HG03066 (cell line): Measurements from ENCODE around the gene CD96.
"Not testable (repeated sequence)": the region's sequence is repeated elsewhere in the genome, so short reads cannot be mapped to it uniquely, and the experiment has no call there.

Experiments used
- ATAC-seq: cut with Tn5 transposase; IDR thresholded peaks from one replicate; pipeline ENCODE4 v1.9.1; 2021; ENCODE audit warnings: low read depth; ENCODE audit not compliant: unreplicated experiment

Gene CD96, protein sequence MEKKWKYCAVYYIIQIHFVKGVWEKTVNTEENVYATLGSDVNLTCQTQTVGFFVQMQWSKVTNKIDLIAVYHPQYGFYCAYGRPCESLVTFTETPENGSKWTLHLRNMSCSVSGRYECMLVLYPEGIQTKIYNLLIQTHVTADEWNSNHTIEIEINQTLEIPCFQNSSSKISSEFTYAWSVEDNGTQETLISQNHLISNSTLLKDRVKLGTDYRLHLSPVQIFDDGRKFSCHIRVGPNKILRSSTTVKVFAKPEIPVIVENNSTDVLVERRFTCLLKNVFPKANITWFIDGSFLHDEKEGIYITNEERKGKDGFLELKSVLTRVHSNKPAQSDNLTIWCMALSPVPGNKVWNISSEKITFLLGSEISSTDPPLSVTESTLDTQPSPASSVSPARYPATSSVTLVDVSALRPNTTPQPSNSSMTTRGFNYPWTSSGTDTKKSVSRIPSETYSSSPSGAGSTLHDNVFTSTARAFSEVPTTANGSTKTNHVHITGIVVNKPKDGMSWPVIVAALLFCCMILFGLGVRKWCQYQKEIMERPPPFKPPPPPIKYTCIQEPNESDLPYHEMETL

GRCh38 chr3:111541911-111542483, at the start of gene CD96:
Gene CD96, plus strand, starts transcription at chr3:111542197. Its CDS starts 52 bp downstream, at chr3:111542249.
- ATAC-seq, result peak; percentile 38

GRCh38 chr3:111493276-111493675, 48.7 kb upstream of the CD96 start:
- ATAC-seq, result no peak

DNA sequence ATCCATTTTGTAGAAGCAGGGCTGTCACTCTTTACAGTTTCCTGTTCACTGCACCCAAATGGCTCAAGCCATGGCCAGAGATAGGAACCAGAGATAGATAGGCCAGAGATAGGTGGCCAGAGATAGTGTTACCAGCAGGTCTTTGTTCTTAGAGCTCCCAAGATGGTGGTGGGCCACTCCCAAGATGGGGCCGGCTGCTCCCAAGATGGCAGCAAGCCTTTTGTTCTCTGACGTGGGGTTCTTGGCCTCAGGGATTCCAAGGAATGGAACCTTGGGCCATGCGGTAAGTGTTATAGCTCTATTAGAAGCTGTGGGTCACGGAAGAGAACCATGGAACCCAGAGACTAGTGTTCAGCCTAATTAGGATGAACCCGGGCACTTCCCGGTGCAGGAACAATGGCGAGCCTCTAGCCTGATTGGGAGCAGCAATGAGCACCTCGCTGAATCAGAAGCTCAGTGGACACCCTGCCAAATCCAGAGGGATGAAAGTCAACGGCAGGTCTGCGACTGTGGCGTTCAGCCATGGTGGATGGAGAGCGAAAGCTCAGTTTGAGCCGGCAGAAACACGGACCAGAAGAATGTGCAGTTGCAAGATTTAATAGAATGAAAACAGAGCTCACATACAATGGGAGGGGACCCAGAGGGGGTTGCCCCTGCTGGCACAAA, 45.0 kb upstream of the CD96 start:
- no peak for ATAC-seq

- no peak for ATAC-seq
Observed at GRCh38 chr3:111498022-111498421, 44.0 kb upstream of the CD96 start.

DNA sequence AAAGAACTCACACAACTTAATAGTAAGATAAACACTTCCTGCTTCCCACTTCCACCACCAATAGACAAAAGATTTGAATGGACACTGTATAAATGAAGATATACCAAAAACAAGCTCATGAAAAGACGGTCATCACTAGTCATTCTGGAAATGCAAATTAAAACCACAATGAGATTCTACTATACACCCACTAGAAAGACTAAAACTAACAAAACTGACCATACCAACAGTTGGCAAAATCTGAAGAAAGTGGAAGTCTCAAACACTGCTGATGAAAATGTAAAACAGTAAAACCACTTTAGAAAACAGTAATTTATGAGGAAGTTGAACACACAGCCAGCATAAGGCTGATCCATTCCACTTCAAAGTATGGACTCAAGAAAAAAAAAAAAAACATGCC, 35.6 kb upstream of the CD96 start:
- ATAC-seq, result peak; percentile 80

GRCh38 chr3:111509308-111509707, 32.7 kb upstream of the CD96 start:
- ATAC-seq, result no peak

DNA sequence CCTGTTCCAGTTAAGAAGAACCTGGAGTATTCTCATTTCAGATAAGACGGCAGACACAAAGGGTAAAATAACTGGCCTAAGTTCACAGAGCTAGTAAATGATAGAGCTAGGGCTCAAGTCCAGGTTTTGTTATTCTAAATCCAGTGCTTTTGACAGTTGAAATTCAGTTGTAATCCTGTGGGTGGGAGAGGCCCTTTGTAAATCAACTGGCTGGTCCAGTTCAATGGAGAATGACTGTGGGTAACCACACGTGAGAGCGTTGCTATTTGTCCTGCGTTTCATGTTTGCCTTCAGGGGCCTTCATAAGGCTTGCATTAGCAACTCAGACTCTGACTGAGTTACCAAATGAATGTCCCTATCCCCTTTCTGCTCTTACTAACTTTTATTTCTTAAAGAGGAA, 24.2 kb upstream of the CD96 start:
- no peak for ATAC-seq

DNA sequence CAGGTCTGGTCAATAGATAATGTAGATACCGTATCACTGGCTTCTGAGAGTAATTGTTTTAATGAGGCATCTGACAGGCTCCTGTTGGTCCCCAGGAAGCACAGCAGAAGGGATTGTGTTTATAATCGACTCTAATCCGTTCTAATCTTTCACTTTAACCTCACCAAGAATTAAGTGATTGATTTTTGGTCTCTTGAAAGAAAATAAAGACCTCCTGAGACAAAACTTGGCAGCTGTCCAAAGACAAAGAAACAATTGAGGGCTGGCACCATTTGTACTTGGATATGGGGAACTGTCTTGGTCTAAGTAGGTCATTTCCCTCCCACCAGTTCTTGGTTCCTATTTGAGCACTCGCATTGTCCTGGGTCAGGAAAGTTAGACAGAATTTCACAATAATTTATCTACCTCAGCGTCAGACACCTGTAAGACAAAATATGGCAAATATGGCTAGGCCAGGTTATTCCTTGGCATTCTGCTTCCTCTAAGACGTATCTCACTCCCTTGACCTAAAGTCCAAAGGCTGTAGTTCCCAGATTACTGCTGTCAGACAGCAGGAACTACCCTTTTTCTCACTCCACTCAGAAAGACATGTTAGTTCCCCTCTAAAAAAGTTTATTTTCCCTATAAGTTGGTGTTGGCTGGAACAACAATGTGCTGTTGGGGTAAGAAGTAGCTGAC, 22.7 kb upstream of the CD96 start:
- ATAC-seq, result no peak

- ATAC-seq, result no peak
Observed at GRCh38 chr3:111521891-111522290, 20.1 kb upstream of the CD96 start.

- ATAC-seq, result not testable (repeated sequence)
Observed at GRCh38 chr3:111524486-111524885, 17.5 kb upstream of the CD96 start.

DNA sequence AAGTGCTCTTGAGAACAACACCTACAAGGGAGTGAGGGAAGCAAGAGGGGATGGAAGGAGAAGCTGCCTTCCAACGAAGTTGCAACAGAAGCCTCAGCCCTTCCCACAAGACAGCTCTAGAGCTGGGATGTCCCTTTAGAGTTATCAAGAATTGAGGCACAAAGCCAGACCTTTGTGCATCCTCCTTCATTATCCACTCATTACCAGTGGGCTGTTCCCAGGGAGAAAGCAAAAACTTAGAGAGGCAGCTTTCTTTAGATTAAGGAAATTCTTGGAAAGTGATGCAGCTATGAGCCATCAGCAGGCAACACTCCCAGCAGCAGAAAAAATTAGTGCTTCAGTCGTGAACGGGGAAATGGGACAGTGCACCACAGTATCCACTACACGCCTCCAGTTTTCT, 10.6 kb upstream of the CD96 start:
- ATAC-seq, result no peak

DNA sequence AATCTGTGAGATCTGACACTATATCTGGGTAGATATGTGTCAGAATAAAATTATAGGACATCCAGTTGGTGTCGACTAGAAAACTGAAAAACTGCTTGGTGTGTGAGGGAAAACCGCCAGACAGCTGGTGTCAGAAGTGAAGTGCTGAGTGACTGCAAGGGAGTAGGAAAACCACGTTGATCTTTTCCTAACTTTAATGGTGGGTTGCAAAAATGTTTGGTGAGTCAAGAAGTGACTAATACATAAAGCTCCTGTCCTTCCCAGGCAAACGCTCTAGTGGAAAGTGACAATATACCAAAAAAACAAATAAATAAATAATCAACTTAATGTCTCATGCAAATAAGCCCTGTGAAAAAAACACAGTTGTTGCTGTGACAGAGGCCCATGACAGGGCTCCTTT, 7.3 kb upstream of the CD96 start:
- ATAC-seq, result no peak

DNA sequence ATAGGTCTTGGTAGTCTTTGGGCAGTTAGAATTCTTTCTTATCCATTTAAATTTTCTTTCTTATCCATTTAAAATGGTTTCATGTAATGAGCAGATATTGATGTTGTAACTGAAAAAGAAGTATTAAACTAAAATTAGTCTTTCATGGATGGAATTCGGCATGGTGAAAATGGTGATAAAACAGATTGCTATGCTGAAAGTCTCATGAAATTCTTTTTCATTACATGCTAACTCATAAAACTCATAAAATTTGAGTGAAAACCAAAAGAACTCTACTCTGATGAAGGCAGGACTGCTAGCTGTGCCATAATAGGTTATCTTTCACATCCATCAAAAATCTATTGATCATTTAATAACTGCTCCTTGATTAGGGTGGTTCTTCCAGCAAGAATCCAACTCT, 3.9 kb upstream of the CD96 start:
- no peak for ATAC-seq

DNA sequence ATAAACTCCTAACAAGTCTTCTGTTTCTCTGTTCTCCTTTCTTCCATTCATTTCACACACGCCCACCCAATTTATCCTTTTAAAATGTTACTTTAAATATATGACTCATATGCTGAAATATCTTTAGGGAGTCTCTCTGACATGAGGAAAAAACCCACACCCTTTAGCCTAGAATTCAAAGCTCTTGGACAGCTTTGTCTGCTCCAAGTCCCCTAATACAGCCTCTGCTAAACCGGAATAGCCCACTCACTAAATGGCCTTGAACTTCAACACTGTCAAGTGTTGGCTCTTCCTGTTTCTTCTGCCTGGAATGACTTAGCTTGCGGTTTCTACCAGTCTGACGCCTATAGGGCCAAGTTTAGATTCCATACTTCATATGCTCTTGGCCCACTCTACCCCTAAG, 3.3 kb upstream of the CD96 start:
- ATAC-seq, result peak; percentile 23

GRCh38 chr3:111539351-111540331, 2.4 kb upstream of the CD96 start:
- ATAC-seq, result peak; percentile 69

DNA sequence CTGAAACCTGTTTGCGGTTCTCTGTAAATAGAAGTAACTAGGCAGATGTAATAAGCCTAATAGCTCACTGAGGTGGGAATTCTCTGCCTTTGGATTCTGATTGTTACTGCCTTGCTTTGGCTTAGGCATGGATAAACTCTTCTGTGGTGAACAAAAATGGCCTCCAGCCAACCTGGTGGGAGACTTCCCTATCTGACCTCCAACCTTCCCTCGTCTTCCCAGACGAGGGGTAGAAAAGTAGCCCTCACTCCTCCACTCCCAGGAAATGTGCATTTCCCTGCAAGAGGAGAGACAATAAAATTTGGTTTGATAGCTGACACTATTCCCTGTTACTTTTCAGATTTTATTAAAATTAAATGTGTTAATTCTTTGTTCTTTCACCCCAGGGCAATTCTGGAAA, 606 bp upstream of the CD96 start:
- no peak for ATAC-seq

- ATAC-seq, result no peak
Observed at GRCh38 chr3:111542611-111543300, 759 bp downstream of the CD96 start.

- no peak for ATAC-seq
Observed at GRCh38 chr3:111545349-111545748, 3.4 kb downstream of the CD96 start.

GRCh38 chr3:111547631-111548030, 5.6 kb downstream of the CD96 start:
- ATAC-seq, result peak; percentile 85
